HEK293 (cell line): ENCODE measurements around the gene FAM240A.

Source experiments
- CTCF ChIP-seq: fragments of 450-650 bp; formaldehyde crosslinking; IDR thresholded peaks from 2 replicates; pipeline ENCODE4 v1.5.1; 2016; ENCODE audit warnings: missing biosample characterization, missing genetic modification characterization
- GLI4 ChIP-seq: fragments of 450-650 bp; formaldehyde crosslinking; IDR thresholded peaks from 2 replicates; pipeline ENCODE4 v1.5.1; 2016; ENCODE audit warnings: missing biosample characterization, missing genetic modification characterization

DNA sequence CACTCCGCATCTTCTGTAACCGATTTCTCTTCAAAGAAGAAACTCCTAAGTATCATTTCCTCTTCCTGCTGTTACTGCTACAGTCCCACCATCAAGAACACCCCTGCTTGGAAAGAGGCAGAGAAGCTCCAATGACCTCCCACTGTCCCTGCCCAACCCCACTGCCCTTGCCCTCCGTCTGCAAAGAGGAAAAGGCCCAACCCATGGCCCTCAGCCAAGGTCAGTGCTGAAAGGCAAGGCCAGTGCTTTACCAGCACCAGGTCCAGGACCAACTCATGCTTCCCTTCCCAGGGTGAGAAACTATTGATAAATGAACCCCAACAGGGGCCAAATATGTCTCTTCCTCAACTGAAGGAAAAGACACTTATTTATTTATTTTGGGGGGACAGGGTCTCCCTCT, 22.5 kb downstream of the FAM240A start:
- TF ChIP-seq GLI4 (tag by site-specific recombination) (no peak), CTCF (tag by site-specific recombination) (no peak)
